Activated naive CD8-positive, alpha-beta T cell treated with anti-CD3 and anti-CD28 coated beads, Interleukin-2, amount 50 U/mL, for 24 hours (primary cell): ENCODE results near the gene DDX10.

ENCODE experiments used
- ATAC-seq: fragments of 150-1000 bp; cut with Tn5 transposase; one replicate; pipeline ENCODE4 v1.10.0; 2021
- DNase-seq: peaks from one replicate; pipeline ENCODE4 v3.0.0; 2021
- H3K27ac Mint-ChIP-seq: one replicate; pipeline ENCODE4 v1.8.0; 2021; ENCODE audit warnings: mild to moderate bottlenecking, mixed read lengths
- H3K27me3 Mint-ChIP-seq: one replicate; pipeline ENCODE4 v1.8.0; 2021; ENCODE audit warnings: mixed read lengths
- H3K36me3 Mint-ChIP-seq: one replicate; pipeline ENCODE4 v1.8.0; 2021; ENCODE audit warnings: low read depth, mixed read lengths
- H3K4me1 Mint-ChIP-seq: one replicate; pipeline ENCODE4 v1.8.0; 2021; ENCODE audit warnings: mixed read lengths
- H3K4me3 Mint-ChIP-seq: one replicate; pipeline ENCODE4 v1.8.0; 2021; ENCODE audit warnings: mild to moderate bottlenecking, moderate library complexity, mixed read lengths
- H3K9me3 Mint-ChIP-seq: one replicate; pipeline ENCODE4 v1.8.0; 2021; ENCODE audit warnings: mixed read lengths

The DDX10 gene

GRCh38 chr11:108859510-108859909 lies 194.6 kb downstream of the DDX10 start:
- no peaks in the 10 kb centered on the region for H3K9me3 Mint-ChIP-seq
- ATAC-seq (peak; percentile 61), DNase-seq (no peak)
- peaks cover 19% of the 10 kb centered on the region for H3K4me1 Mint-ChIP-seq
- no peak overlapping the region for H3K4me3 Mint-ChIP-seq
- H3K27me3 Mint-ChIP-seq: no peaks in the 10 kb centered on the region
- H3K27ac Mint-ChIP-seq: no peak overlapping the region
- H3K36me3 Mint-ChIP-seq: peaks cover 15% of the 10 kb centered on the region

DNA sequence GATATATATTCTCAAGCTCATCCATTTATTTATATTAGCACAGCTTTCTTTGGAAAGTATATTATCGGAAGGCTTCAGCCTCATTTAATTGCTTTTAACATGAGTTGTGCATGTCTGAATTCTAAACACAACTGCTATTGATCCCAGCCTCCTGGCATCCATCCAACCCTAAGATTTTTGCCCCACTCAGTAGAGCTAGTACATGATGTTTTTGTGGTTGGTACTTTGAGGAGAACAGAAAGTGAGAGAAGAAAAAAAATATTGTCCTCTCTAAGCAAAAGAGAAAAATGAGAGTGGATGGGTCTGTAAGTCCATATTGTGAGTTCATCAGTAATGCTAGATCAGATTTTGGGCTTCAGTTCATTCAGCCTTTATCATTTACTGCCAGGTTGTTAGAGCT lies 198.7 kb downstream of the DDX10 start:
- no peaks in the 10 kb centered on the region for H3K9me3 Mint-ChIP-seq
- H3K4me1 Mint-ChIP-seq: peaks cover 32% of the 10 kb centered on the region
- no peak overlapping the region for H3K4me3 Mint-ChIP-seq
- peaks cover 11% of the 10 kb centered on the region for H3K36me3 Mint-ChIP-seq
- no peak overlapping the region for H3K27ac Mint-ChIP-seq
- no peaks in the 10 kb centered on the region for H3K27me3 Mint-ChIP-seq
- ATAC-seq (no peak), DNase-seq (no peak)

GRCh38 chr11:108865406-108865805 lies 200.5 kb downstream of the DDX10 start:
- Mint-ChIP-seq H3K4me1 (peaks cover 21% of the 10 kb centered on the region), H3K4me3 (no peak overlapping the region), H3K9me3 (no peaks in the 10 kb centered on the region), H3K27me3 (no peaks in the 10 kb centered on the region), H3K36me3 (peaks cover 4% of the 10 kb centered on the region), H3K27ac (no peak overlapping the region)
- DNase-seq: no peak
- no peak for ATAC-seq

- Mint-ChIP-seq H3K9me3 (no peaks in the 10 kb centered on the region), H3K4me1 (peaks cover 21% of the 10 kb centered on the region), H3K36me3 (peaks cover 2% of the 10 kb centered on the region), H3K27ac (no peak overlapping the region), H3K4me3 (no peak overlapping the region), H3K27me3 (no peaks in the 10 kb centered on the region)
- ATAC-seq (no peak), DNase-seq (no peak)
Observed at GRCh38 chr11:108866781-108867180, 201.9 kb downstream of the DDX10 start.

DNA sequence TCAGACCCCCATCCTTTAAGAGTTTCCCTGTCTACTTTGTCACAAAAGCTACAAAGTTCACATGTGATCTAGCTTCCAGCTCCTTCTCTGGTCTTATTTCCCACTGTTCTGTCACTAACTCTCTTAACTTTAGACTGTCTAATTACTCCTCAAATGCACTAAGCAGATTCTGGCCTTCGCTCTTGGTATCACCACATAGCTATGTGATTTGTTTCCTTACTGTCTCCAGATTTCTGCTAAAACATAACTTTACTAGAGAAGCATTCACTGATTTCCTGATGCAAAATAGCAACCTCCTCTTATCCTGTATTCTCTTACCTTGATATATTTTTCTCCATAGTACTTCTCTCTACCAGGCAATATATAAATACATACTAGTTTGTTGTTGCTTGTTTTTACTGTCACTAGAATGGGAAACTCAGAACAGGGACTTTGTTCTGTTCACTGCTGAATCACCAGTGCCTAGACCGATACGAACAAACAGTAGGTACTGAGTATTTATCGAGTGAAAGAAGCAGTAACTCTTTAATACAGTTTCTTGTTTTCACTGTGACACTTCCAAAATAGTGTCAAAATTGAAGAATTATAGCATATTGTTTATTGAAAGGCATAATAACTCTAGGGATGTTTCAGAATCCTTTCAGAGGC lies 205.6 kb downstream of the DDX10 start:
- Mint-ChIP-seq H3K4me1 (peaks cover 40% of the 10 kb centered on the region), H3K9me3 (no peaks in the 10 kb centered on the region), H3K27ac (no peak overlapping the region), H3K27me3 (no peaks in the 10 kb centered on the region), H3K4me3 (no peak overlapping the region), H3K36me3 (peaks cover 4% of the 10 kb centered on the region)
- ATAC-seq: no peak
- no peak for DNase-seq

GRCh38 chr11:108871152-108871551 lies 206.3 kb downstream of the DDX10 start:
- Mint-ChIP-seq H3K36me3 (peaks cover 7% of the 10 kb centered on the region), H3K4me1 (peaks cover 42% of the 10 kb centered on the region), H3K27ac (no peak overlapping the region), H3K4me3 (no peak overlapping the region), H3K9me3 (no peaks in the 10 kb centered on the region), H3K27me3 (no peaks in the 10 kb centered on the region)
- no peak for DNase-seq
- ATAC-seq: no peak

DNA sequence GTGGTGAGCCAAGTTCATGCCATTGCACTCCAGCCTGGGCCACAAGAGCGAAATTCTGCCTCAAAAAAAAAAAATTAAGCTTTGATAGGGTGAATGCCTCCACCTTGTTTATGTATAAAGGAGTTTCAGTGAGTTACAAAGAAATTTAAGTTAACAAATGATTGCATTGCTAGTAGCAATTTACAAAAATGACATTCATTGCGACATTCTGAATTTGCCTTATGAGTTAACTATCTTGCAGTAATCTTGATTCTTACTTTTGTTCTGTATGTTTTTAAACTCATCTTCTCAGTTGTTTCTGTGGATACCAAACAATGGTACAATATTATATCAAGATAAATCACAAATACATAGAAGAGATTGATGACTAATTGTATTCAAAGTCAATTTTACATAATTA lies 207.0 kb downstream of the DDX10 start:
- peaks cover 36% of the 10 kb centered on the region for H3K4me1 Mint-ChIP-seq
- H3K4me3 Mint-ChIP-seq: no peak overlapping the region
- H3K9me3 Mint-ChIP-seq: no peaks in the 10 kb centered on the region
- DNase-seq (no peak), ATAC-seq (no peak)
- peaks cover 8% of the 10 kb centered on the region for H3K36me3 Mint-ChIP-seq
- H3K27me3 Mint-ChIP-seq: no peaks in the 10 kb centered on the region
- H3K27ac Mint-ChIP-seq: no peak overlapping the region

- H3K27me3 Mint-ChIP-seq: no peaks in the 10 kb centered on the region
- H3K4me3 Mint-ChIP-seq: no peak overlapping the region
- H3K4me1 Mint-ChIP-seq: peaks cover 30% of the 10 kb centered on the region
- no peaks in the 10 kb centered on the region for H3K9me3 Mint-ChIP-seq
- peak overlapping the region; percentile 54 for H3K27ac Mint-ChIP-seq
- DNase-seq (no peak), ATAC-seq (peak; percentile 38)
- H3K36me3 Mint-ChIP-seq: peaks cover 8% of the 10 kb centered on the region
Observed at GRCh38 chr11:108872781-108873291, 208.0 kb downstream of the DDX10 start.

DNA sequence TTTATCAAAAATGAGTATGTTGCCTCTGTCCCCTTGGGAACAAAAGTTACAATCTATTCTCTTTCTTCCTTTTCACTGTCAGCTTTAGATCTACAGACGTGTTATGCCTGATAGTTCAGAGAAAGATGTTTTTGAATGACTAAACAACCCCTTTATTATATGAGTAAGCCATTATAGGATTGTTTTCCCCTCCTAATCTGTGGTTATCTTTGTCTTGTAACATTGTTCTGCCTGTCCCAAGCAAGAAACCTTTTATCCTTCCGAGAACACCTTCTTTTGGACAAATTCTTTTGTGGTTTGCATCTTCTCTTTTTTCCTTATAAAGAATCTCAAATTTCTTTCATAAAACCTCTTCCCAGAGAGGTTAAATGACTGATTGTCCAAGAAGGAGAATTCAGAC lies 208.4 kb downstream of the DDX10 start:
- no peak overlapping the region for H3K4me3 Mint-ChIP-seq
- H3K27me3 Mint-ChIP-seq: no peaks in the 10 kb centered on the region
- peaks cover 8% of the 10 kb centered on the region for H3K36me3 Mint-ChIP-seq
- ATAC-seq: peak; percentile 72
- H3K4me1 Mint-ChIP-seq: peaks cover 27% of the 10 kb centered on the region
- peak overlapping the region; percentile 54 for H3K27ac Mint-ChIP-seq
- no peaks in the 10 kb centered on the region for H3K9me3 Mint-ChIP-seq
- no peak for DNase-seq

- Mint-ChIP-seq H3K36me3 (peaks cover 8% of the 10 kb centered on the region), H3K27ac (no peak overlapping the region), H3K4me3 (no peak overlapping the region), H3K4me1 (peaks cover 27% of the 10 kb centered on the region), H3K27me3 (no peaks in the 10 kb centered on the region), H3K9me3 (no peaks in the 10 kb centered on the region)
- no peak for ATAC-seq
- DNase-seq: no peak
Observed at GRCh38 chr11:108873941-108874340, 209.1 kb downstream of the DDX10 start.

DNA sequence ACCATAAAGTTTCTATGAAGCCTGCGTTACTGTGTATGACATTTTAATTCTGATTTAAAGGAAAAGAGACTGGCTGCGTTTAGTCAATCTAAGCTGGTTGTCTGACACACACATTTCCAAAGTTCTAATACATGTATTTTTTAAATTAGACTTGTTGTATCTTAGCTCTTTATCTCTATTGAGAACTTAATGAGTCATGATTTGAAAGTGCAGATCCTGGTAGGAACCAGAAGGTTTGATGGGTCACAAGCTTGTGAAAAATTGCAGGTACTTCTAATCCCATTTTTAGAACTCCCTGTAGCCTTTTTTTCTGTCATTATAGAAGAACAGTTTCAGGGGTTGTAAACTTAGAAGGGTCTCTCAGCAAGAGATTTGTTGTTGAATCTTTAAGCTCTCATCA lies 210.3 kb downstream of the DDX10 start:
- H3K27me3 Mint-ChIP-seq: no peaks in the 10 kb centered on the region
- H3K4me1 Mint-ChIP-seq: peaks cover 27% of the 10 kb centered on the region
- no peak for DNase-seq
- peaks cover 8% of the 10 kb centered on the region for H3K36me3 Mint-ChIP-seq
- no peak overlapping the region for H3K27ac Mint-ChIP-seq
- H3K9me3 Mint-ChIP-seq: no peaks in the 10 kb centered on the region
- no peak for ATAC-seq
- no peak overlapping the region for H3K4me3 Mint-ChIP-seq

DNA sequence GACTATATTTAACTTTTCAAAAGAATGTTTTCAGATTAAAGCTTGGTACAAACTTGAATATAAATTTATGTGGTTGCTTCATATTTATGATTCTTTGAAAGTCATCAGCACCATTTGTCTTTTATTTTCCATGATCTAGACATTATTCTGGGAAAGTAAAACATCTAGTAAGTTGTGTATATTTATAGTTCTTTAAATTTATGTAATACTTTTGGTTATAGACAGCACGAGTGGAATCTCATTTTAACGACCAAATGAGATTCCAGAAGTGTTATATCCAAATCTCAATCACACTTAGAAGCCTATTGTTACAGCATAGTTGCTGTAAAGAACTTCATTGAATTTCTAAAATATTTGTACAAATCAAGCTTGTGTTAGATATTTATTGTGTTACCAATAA lies 212.3 kb downstream of the DDX10 start:
- H3K27me3 Mint-ChIP-seq: no peaks in the 10 kb centered on the region
- H3K9me3 Mint-ChIP-seq: no peaks in the 10 kb centered on the region
- H3K27ac Mint-ChIP-seq: no peak overlapping the region
- DNase-seq (no peak), ATAC-seq (no peak)
- no peak overlapping the region for H3K4me3 Mint-ChIP-seq
- H3K36me3 Mint-ChIP-seq: peaks cover 8% of the 10 kb centered on the region
- H3K4me1 Mint-ChIP-seq: peaks cover 30% of the 10 kb centered on the region

DNA sequence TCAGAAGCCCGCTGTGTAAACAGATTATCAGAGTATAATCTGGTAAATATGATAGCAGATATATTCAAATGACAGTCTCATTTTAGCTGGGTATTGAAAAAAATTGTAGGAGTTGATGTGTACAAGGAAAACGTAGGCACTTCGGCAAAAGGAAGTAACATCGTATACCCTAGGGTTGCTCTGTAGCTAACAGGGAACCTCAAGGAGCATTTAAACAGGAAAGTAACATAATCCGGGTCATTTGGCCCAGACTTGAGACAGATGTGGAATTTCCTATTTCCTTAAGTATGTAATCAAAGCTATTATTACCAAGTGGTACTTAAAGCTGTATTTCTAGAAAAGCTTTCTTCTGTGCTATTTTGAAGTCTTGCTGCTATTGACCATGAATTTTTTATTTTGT lies 215.6 kb downstream of the DDX10 start:
- Mint-ChIP-seq H3K9me3 (no peaks in the 10 kb centered on the region), H3K4me1 (peaks cover 15% of the 10 kb centered on the region), H3K27ac (no peak overlapping the region), H3K27me3 (no peaks in the 10 kb centered on the region), H3K36me3 (peaks cover 4% of the 10 kb centered on the region), H3K4me3 (no peak overlapping the region)
- DNase-seq (no peak), ATAC-seq (no peak)

DNA sequence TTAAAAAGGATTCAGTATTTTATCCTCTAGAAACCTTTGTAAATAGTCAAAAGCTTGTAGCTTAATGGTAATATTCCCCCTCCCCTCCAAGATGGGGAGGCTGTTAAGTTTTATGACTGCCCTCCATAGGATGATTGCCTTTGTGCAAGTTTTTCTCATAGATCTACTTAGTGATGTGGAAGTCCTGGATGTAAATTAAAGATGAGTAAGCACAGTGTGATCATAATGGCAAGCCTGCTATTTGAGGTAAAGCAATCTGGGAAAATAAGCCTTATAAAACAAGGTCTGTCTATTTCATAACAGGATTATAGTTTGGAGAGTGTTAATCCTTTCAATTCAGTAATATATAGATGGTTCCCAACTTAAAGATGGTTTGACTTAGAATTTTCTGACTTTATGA lies 216.3 kb downstream of the DDX10 start:
- Mint-ChIP-seq H3K27me3 (no peaks in the 10 kb centered on the region), H3K9me3 (no peaks in the 10 kb centered on the region), H3K27ac (no peak overlapping the region), H3K4me1 (peaks cover 18% of the 10 kb centered on the region), H3K4me3 (no peak overlapping the region), H3K36me3 (peaks cover 1% of the 10 kb centered on the region)
- no peak for ATAC-seq
- no peak for DNase-seq

GRCh38 chr11:108882211-108882831 lies 217.5 kb downstream of the DDX10 start:
- H3K9me3 Mint-ChIP-seq: no peaks in the 10 kb centered on the region
- H3K27ac Mint-ChIP-seq: no peak overlapping the region

More at GRCh38 chr11:108882211-108882831, 217.5 kb downstream of the DDX10 start:
- Mint-ChIP-seq H3K4me1 (peaks cover 24% of the 10 kb centered on the region), H3K27me3 (no peaks in the 10 kb centered on the region), H3K4me3 (no peak overlapping the region), H3K36me3 (no peaks in the 10 kb centered on the region)
- no peak for ATAC-seq
- no peak for DNase-seq
